ENCODE results near the gene INPP5B.
A peak's percentile ranks its signal among the peaks of the same experiment; 100 is the strongest.

INPP5B gene

GRCh38 chr1:37872692-37873091 is 74.2 kb downstream of the INPP5B start:
- no peak for DNase-seq (ENCODE audit: low read depth)

- DNase-seq (ENCODE audit: low read depth), result no peak
These were observed 78.4 kb downstream of the INPP5B start for GRCh38 chr1:37868466-37868865.

GRCh38 chr1:37867784-37868183 is 79.1 kb downstream of the INPP5B start:
- no peak for DNase-seq (ENCODE audit: low read depth)

- DNase-seq (ENCODE audit: low read depth), result no peak
These were observed 80.4 kb downstream of the INPP5B start for GRCh38 chr1:37866491-37866890.

- DNase-seq (ENCODE audit: low read depth), result no peak
These were observed 81.3 kb downstream of the INPP5B start for GRCh38 chr1:37865348-37866120.

GRCh38 chr1:37862330-37862729 is 84.5 kb downstream of the INPP5B start:
- DNase-seq (ENCODE audit: low read depth), result no peak

- DNase-seq (ENCODE audit: low read depth), result no peak
These were observed 85.7 kb downstream of the INPP5B start for GRCh38 chr1:37861151-37861550.

- no peak for DNase-seq (ENCODE audit: low read depth)
These were observed 86.5 kb downstream of the INPP5B start for GRCh38 chr1:37860346-37860666.

- DNase-seq (ENCODE audit: low read depth), result peak; percentile 91
These were observed 87.1 kb downstream of the INPP5B start, which contains the start of gene MTF1 for GRCh38 chr1:37859507-37860345. Gene MTF1 (minus strand): TSS chr1:37859592. CDS start chr1:37857658, 1,934 bp downstream.

- no peak for DNase-seq (ENCODE audit: low read depth)
These were observed 87.8 kb downstream of the INPP5B start for GRCh38 chr1:37858931-37859506.

GRCh38 chr1:37854406-37854805 is 92.4 kb downstream of the INPP5B start:
- DNase-seq (ENCODE audit: low read depth), result no peak

GRCh38 chr1:37853157-37853556 is 93.7 kb downstream of the INPP5B start:
- no peak for DNase-seq (ENCODE audit: low read depth)

- no peak for DNase-seq (ENCODE audit: low read depth)
These were observed 95.1 kb downstream of the INPP5B start for GRCh38 chr1:37851782-37852210.

GRCh38 chr1:37851262-37851661 is 95.6 kb downstream of the INPP5B start:
- DNase-seq (ENCODE audit: low read depth), result no peak

- no peak for DNase-seq (ENCODE audit: low read depth)
These were observed 96.4 kb downstream of the INPP5B start for GRCh38 chr1:37850352-37850955.

- DNase-seq (ENCODE audit: low read depth), result no peak
These were observed 97.4 kb downstream of the INPP5B start for GRCh38 chr1:37849480-37849879.

- DNase-seq (ENCODE audit: low read depth), result no peak
These were observed 100.1 kb downstream of the INPP5B start for GRCh38 chr1:37846647-37847339.

- DNase-seq (ENCODE audit: low read depth), result no peak
These were observed 101.1 kb downstream of the INPP5B start for GRCh38 chr1:37845786-37846185.

- DNase-seq (ENCODE audit: low read depth), result no peak
These were observed 101.7 kb downstream of the INPP5B start for GRCh38 chr1:37845049-37845646.

- DNase-seq (ENCODE audit: low read depth), result no peak
These were observed 102.3 kb downstream of the INPP5B start for GRCh38 chr1:37844536-37844935.

GRCh38 chr1:37841652-37842051 is 105.2 kb downstream of the INPP5B start:
- DNase-seq (ENCODE audit: low read depth), result no peak
